ENCODE data around the gene FXR2. TPM values are rescaled to one million over a fixed set of nuclear protein-coding genes. Genes with fewer than 3 reads are reported as not detected.

The FXR2 gene
- total RNA-seq, 2 experiments from 2014 or later = 32.1 to 32.4 TPM

DNA sequence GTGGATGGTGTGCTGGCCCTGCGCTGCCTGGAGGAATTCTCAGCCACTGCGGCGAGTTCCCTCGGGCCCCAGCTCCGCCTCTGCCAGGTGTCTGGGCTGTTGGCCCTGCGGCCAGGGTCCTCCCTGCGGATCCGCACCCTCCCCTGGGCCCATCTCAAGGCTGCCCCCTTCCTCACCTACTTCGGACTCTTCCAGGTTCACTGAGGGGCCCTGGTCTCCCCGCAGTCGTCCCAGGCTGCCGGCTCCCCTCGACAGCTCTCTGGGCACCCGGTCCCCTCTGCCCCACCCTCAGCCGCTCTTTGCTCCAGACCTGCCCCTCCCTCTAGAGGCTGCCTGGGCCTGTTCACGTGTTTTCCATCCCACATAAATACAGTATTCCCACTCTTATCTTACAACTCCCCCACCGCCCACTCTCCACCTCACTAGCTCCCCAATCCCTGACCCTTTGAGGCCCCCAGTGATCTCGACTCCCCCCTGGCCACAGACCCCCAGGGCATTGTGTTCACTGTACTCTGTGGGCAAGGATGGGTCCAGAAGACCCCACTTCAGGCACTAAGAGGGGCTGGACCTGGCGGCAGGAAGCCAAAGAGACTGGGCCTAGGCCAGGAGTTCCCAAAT lies 57.4 kb downstream of the FXR2 start:
- Histone ChIP-seq H3K79me2 (ENCODE audit: insufficient read depth, low read depth, low read length) (peaks cover 4% of the 10 kb centered on the region; the same call in 1 of the 2 replicates), H3K9me3 (ENCODE audit: low read length) (no peaks in the 10 kb centered on the region), H3K4me2 (ENCODE audit: low read length) (no peak overlapping the region), H2AFZ (ENCODE audit: low read length) (no peak overlapping the region), H4K20me1 (ENCODE audit: insufficient read depth, low read length) (no peaks in the 10 kb centered on the region), H3K27ac (ENCODE audit: low read depth, low read length, poor library complexity, severe bottlenecking) (no peak overlapping the region), H3K4me1 (ENCODE audit: insufficient read depth, low read length, poor library complexity, severe bottlenecking) (peaks cover 41% of the 10 kb centered on the region), H3K36me3 (ENCODE audit: insufficient read depth, low read length) (no peaks in the 10 kb centered on the region), H3K4me3 (ENCODE audit: low read depth, low read length, poor library complexity, severe bottlenecking) (no peak overlapping the region), H3K9me2 (ENCODE audit: insufficient read depth, low read length) (no peaks in the 10 kb centered on the region)
- intact Hi-C loops (cut with micrococcal nuclease; ENCODE audit: unreplicated experiment) = no loop called here
- POLR2A ChIA-PET = interaction anchor here (1.0 kb wide), 1 partner anchor 69 kb away, joined by 3 read pairs; no protein-coding TSS in a partner anchor
- no TSS peak for BruUV-seq (replicated peaks)
- no peak for DNase-seq (ENCODE audit: low spot score)
- TF ChIP-seq, protein P1, sequence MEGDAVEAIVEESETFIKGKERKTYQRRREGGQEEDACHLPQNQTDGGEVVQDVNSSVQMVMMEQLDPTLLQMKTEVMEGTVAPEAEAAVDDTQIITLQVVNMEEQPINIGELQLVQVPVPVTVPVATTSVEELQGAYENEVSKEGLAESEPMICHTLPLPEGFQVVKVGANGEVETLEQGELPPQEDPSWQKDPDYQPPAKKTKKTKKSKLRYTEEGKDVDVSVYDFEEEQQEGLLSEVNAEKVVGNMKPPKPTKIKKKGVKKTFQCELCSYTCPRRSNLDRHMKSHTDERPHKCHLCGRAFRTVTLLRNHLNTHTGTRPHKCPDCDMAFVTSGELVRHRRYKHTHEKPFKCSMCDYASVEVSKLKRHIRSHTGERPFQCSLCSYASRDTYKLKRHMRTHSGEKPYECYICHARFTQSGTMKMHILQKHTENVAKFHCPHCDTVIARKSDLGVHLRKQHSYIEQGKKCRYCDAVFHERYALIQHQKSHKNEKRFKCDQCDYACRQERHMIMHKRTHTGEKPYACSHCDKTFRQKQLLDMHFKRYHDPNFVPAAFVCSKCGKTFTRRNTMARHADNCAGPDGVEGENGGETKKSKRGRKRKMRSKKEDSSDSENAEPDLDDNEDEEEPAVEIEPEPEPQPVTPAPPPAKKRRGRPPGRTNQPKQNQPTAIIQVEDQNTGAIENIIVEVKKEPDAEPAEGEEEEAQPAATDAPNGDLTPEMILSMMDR (conservative IDR thresholded peaks at IDR 0.05; ENCODE audit: low read length) = no peak
- no peak for TF ChIP-seq EZH2phosphoT487 (IDR thresholded peaks at IDR 0.05; ENCODE audit: borderline replicate concordance, low read depth, low read length)
- CTCF ChIA-PET (ENCODE audit: unreplicated experiment) = interaction anchor here (0.7 kb wide), 1 partner anchor 318 kb away, joined by 4 read pairs; the partner anchor contains the start of gene PHF23

DNA sequence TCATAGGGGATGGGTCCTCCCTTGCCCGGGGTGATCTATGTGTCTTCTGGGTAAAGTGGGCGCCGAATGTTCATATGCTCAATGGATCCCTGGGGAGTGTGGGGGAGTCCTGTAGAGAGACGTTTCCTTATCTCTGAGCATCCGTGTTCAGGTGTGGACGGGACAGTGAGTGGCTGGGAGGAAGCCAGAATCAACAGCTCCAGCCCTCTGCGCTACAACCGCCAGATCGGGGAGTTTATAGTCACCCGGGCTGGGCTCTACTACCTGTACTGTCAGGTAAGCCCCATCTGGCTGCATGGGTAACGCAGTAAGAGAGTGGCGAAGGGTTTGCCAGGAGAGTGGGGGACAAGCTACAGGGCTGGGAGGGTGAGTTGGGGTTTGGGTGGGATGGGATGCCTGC lies 58.1 kb downstream of the FXR2 start:
- Histone ChIP-seq H3K4me2 (ENCODE audit: low read length) (no peak overlapping the region), H3K9me3 (ENCODE audit: low read length) (no peaks in the 10 kb centered on the region), H3K79me2 (ENCODE audit: insufficient read depth, low read depth, low read length) (no peaks in the 10 kb centered on the region; the same call in 1 of the 2 replicates), H3K36me3 (ENCODE audit: insufficient read depth, low read length) (no peaks in the 10 kb centered on the region), H3K4me3 (ENCODE audit: low read depth, low read length, poor library complexity, severe bottlenecking) (no peak overlapping the region), H3K27ac (ENCODE audit: low read depth, low read length, poor library complexity, severe bottlenecking) (no peak overlapping the region), H3K4me1 (ENCODE audit: insufficient read depth, low read length, poor library complexity, severe bottlenecking) (peaks cover 41% of the 10 kb centered on the region), H2AFZ (ENCODE audit: low read length) (no peak overlapping the region), H3K9me2 (ENCODE audit: insufficient read depth, low read length) (no peaks in the 10 kb centered on the region), H4K20me1 (ENCODE audit: insufficient read depth, low read length) (no peaks in the 10 kb centered on the region)
- intact Hi-C loops (cut with micrococcal nuclease; ENCODE audit: unreplicated experiment) = no loop called here
- BruUV-seq (replicated peaks) = no TSS peak
- ChIA-PET CTCF (ENCODE audit: unreplicated experiment) (interaction anchor here (0.7 kb wide), 1 partner anchor 318 kb away, joined by 4 read pairs; the partner anchor contains the start of gene PHF23), POLR2A (interaction anchor here (1.0 kb wide), 1 partner anchor 69 kb away, joined by 3 read pairs; no protein-coding TSS in a partner anchor)
- TF ChIP-seq, protein P1 (conservative IDR thresholded peaks at IDR 0.05; ENCODE audit: low read length) = no peak
- no peak for TF ChIP-seq EZH2phosphoT487 (IDR thresholded peaks at IDR 0.05; ENCODE audit: borderline replicate concordance, low read depth, low read length)
- no peak for DNase-seq (ENCODE audit: low spot score)

DNA sequence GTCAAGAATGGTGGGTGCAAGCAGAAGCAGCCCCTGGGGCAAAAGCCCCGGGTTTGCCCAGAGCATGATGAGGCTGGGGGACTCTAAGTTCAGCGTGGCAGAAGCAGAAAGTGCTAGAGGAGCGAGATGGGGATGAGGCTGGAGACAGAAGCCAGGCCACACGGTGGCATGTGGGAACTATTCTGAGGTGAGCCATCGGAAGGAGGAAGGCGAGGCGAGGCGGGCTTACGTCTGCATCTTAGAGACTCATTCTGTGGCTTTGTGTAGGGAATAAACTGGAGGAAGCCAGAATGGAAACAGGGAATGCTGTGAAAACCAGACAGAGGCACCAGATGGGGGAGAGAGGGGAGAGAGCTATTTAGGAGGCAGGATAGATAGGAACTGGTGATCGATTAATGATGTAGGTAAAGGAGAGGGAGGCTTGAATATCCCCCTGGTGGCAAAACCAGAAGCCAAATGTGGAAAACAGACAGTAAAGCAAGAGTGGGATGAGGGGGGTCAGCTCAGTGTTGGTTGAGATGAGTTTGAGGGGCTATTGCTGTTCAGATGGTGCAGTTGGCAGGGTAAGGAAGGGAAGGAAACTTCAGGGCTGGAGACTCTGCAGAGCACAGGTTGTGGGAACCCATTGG lies 59.3 kb downstream of the FXR2 start:
- no peak for TF ChIP-seq EZH2phosphoT487 (IDR thresholded peaks at IDR 0.05; ENCODE audit: borderline replicate concordance, low read depth, low read length)
- TF ChIP-seq, protein P1 (conservative IDR thresholded peaks at IDR 0.05; ENCODE audit: low read length) = no peak; the same call in 1 of the 2 replicates
- no peak for DNase-seq (ENCODE audit: low spot score)
- Histone ChIP-seq H3K9me3 (ENCODE audit: low read length) (no peaks in the 10 kb centered on the region), H3K4me2 (ENCODE audit: low read length) (no peak overlapping the region), H3K36me3 (ENCODE audit: insufficient read depth, low read length) (no peaks in the 10 kb centered on the region), H4K20me1 (ENCODE audit: insufficient read depth, low read length) (no peaks in the 10 kb centered on the region), H2AFZ (ENCODE audit: low read length) (no peak overlapping the region), H3K9me2 (ENCODE audit: insufficient read depth, low read length) (no peaks in the 10 kb centered on the region), H3K4me3 (ENCODE audit: low read depth, low read length, poor library complexity, severe bottlenecking) (no peak overlapping the region), H3K4me1 (ENCODE audit: insufficient read depth, low read length, poor library complexity, severe bottlenecking) (peaks cover 36% of the 10 kb centered on the region), H3K79me2 (ENCODE audit: insufficient read depth, low read depth, low read length) (no peaks in the 10 kb centered on the region), H3K27ac (ENCODE audit: low read depth, low read length, poor library complexity, severe bottlenecking) (no peak overlapping the region)
- CTCF ChIA-PET (ENCODE audit: unreplicated experiment) = no interaction called here
- intact Hi-C loops (cut with micrococcal nuclease; ENCODE audit: unreplicated experiment) = no loop called here
- BruUV-seq (replicated peaks) = no TSS peak
- POLR2A ChIA-PET = interaction anchor here (0.6 kb wide), 1 partner anchor 166 kb away, joined by 4 read pairs; no protein-coding TSS in a partner anchor
